ENCODE results near the gene PIK3R6. TPM values are rescaled to one million over a fixed set of nuclear protein-coding genes. Genes with fewer than 3 reads are reported as not detected.

Gene PIK3R6
- total and polyA plus RNA-seq, 10 of the 15 experiments (the other 5 are each of a cell fraction or from before 2014, with no cell fraction given), result 6.7 to 146 (median 68.2) TPM

DNA sequence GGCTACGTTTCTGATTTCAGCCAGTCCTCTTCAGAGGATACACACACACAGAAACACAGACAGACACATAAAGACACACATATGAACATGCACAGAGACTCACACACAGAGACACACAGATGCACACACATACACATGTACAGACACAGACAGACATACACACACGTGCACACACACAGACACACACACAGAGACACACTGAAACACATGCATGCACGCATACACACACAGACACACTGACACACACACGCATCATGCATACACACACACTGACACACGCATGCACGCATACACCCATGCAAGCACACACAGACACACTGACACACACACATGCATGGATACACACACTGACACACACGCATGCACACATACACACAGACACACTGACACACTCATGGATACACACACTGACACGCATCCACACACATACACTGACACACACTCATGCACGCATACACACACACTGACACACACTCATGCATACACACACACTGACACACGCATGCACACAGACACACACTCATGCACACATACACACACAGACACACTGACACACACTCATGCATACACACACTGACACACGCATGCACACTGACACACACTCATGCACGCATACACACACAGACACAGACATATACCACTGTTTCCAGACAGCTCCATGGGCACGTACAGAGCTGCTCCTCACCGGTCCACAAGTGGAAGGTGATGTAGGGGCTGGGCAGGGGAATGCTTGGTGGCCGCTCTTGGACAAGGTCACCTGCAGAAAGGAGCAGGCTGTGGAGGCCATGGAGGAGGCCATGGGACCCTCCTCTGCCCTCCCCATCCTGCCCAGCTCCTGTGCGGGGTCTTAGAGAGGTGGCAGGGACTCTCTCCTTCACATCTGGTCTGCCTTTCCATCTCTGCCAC is 38.2 kb downstream of the PIK3R6 start (continued):
- TF ChIP-seq, protein P1, sequence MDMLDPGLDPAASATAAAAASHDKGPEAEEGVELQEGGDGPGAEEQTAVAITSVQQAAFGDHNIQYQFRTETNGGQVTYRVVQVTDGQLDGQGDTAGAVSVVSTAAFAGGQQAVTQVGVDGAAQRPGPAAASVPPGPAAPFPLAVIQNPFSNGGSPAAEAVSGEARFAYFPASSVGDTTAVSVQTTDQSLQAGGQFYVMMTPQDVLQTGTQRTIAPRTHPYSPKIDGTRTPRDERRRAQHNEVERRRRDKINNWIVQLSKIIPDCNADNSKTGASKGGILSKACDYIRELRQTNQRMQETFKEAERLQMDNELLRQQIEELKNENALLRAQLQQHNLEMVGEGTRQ (IDR thresholded peaks at IDR 0.05; ENCODE audit: borderline replicate concordance, low read depth, low read length), result no peak
- TF ChIP-seq IKZF2 (IDR thresholded peaks at IDR 0.05), result no peak
- TF ChIP-seq ATF7 (IDR thresholded peaks at IDR 0.05; ENCODE audit: low read depth), result no peak
- no peak for TF ChIP-seq BCL11A (IDR thresholded peaks at IDR 0.05; ENCODE audit: low read depth, low read length)
- TF ChIP-seq, protein P2, sequence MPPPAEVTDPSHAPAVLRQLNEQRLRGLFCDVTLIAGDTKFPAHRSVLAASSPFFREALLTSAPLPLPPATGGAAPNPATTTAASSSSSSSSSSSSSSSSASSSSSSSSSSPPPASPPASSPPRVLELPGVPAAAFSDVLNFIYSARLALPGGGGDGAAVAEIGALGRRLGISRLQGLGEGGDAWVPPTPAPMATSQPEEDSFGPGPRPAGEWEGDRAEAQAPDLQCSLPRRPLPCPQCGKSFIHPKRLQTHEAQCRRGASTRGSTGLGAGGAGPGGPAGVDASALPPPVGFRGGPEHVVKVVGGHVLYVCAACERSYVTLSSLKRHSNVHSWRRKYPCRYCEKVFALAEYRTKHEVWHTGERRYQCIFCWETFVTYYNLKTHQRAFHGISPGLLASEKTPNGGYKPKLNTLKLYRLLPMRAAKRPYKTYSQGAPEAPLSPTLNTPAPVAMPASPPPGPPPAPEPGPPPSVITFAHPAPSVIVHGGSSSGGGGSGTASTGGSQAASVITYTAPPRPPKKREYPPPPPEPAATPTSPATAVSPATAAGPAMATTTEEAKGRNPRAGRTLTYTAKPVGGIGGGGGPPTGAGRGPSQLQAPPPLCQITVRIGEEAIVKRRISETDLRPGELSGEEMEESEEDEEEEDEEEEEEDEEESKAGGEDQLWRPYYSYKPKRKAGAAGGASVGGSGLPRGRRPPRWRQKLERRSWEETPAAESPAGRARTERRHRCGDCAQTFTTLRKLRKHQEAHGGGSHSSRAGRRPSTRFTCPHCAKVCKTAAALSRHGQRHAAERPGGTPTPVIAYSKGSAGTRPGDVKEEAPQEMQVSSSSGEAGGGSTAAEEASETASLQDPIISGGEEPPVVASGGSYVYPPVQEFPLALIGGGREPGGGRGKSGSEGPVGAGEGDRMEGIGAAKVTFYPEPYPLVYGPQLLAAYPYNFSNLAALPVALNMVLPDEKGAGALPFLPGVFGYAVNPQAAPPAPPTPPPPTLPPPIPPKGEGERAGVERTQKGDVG (CRISPR knock-in tag; IDR thresholded peaks at IDR 0.05), result no peak
- TF ChIP-seq MTA2 (IDR thresholded peaks at IDR 0.05; ENCODE audit: low read depth), result no peak
- TF ChIP-seq CREB1 (IDR thresholded peaks at IDR 0.05; ENCODE audit: low read depth), result no peak
- TF ChIP-seq RAD51 (IDR thresholded peaks at IDR 0.05), result no peak
- no peak for TF ChIP-seq NRF1 (conservative IDR thresholded peaks at IDR 0.05; ENCODE audit: low read depth, low read length)
- TF ChIP-seq PAX8 (IDR thresholded peaks at IDR 0.05), result no peak
- no peak for TF ChIP-seq NR2C2 (IDR thresholded peaks at IDR 0.05; ENCODE audit: borderline replicate concordance, control insufficient read depth, insufficient read length, low read depth)
- peak; percentile 99 for TF ChIP-seq TARDBP (IDR thresholded peaks at IDR 0.05; ENCODE audit: borderline replicate concordance)
- TF ChIP-seq, protein P3, sequence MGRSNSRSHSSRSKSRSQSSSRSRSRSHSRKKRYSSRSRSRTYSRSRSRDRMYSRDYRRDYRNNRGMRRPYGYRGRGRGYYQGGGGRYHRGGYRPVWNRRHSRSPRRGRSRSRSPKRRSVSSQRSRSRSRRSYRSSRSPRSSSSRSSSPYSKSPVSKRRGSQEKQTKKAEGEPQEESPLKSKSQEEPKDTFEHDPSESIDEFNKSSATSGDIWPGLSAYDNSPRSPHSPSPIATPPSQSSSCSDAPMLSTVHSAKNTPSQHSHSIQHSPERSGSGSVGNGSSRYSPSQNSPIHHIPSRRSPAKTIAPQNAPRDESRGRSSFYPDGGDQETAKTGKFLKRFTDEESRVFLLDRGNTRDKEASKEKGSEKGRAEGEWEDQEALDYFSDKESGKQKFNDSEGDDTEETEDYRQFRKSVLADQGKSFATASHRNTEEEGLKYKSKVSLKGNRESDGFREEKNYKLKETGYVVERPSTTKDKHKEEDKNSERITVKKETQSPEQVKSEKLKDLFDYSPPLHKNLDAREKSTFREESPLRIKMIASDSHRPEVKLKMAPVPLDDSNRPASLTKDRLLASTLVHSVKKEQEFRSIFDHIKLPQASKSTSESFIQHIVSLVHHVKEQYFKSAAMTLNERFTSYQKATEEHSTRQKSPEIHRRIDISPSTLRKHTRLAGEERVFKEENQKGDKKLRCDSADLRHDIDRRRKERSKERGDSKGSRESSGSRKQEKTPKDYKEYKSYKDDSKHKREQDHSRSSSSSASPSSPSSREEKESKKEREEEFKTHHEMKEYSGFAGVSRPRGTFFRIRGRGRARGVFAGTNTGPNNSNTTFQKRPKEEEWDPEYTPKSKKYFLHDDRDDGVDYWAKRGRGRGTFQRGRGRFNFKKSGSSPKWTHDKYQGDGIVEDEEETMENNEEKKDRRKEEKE (IDR thresholded peaks at IDR 0.05), result no peak
- TF ChIP-seq STAT3 (IDR thresholded peaks at IDR 0.05; ENCODE audit: low read depth, low read length), result no peak
- TF ChIP-seq, protein P4, sequence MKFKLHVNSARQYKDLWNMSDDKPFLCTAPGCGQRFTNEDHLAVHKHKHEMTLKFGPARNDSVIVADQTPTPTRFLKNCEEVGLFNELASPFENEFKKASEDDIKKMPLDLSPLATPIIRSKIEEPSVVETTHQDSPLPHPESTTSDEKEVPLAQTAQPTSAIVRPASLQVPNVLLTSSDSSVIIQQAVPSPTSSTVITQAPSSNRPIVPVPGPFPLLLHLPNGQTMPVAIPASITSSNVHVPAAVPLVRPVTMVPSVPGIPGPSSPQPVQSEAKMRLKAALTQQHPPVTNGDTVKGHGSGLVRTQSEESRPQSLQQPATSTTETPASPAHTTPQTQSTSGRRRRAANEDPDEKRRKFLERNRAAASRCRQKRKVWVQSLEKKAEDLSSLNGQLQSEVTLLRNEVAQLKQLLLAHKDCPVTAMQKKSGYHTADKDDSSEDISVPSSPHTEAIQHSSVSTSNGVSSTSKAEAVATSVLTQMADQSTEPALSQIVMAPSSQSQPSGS (IDR thresholded peaks at IDR 0.05; ENCODE audit: low read length), result 0 out of 2 replicates have a peak, but pooled peaks have one; percentile 21
- no peak for TF ChIP-seq HDAC6 (IDR thresholded peaks at IDR 0.05; ENCODE audit: unreplicated experiment)
- no peak for TF ChIP-seq SPI1 (IDR thresholded peaks at IDR 0.05; ENCODE audit: borderline replicate concordance, insufficient read depth, low read depth, low read length)
- no peak for TF ChIP-seq SMARCA5 (IDR thresholded peaks at IDR 0.05)
- no peak for TF ChIP-seq NFYA (IDR thresholded peaks at IDR 0.05; ENCODE audit: borderline replicate concordance, low read depth, low read length)
- no peak for TF ChIP-seq FOS (IDR thresholded peaks at IDR 0.05; ENCODE audit: borderline replicate concordance, extremely low read depth, insufficient read length)

Data from GM12878 (cell line).